GM12878 (cell line): ENCODE results near the gene CDR2L.

Source experiments
- ATF3 ChIP-seq: IDR thresholded peaks from 2 replicates; pipeline ENCODE4 v1.6.1; 2011; ENCODE audit warnings: low read depth, mild to moderate bottlenecking, low read length, moderate library complexity, borderline replicate concordance; ENCODE audit errors: extremely low read depth
- JUND ChIP-seq: IDR thresholded peaks from 2 replicates; pipeline ENCODE4 v1.6.1; 2012; ENCODE audit warnings: low read depth, mild to moderate bottlenecking, low read length, improper control_type of control experiment, moderate library complexity
- NFXL1 ChIP-seq: fragments of 450-650 bp; IDR thresholded peaks from 2 replicates; pipeline ENCODE4 v1.6.1; 2017; ENCODE audit warnings: antibody characterized with exemption, mild to moderate bottlenecking, borderline replicate concordance
- POLR2AphosphoS5 ChIP-seq: IDR thresholded peaks from 2 replicates; pipeline ENCODE4 v1.6.1; 2011; ENCODE audit warnings: mild to moderate bottlenecking, low read length, inconsistent platforms

- no peak for TF ChIP-seq POLR2AphosphoS5
- TF ChIP-seq ATF3 = no peak
- no peak for TF ChIP-seq JUND
- no peak for TF ChIP-seq NFXL1
These were observed 3.2 kb downstream of the CDR2L start for GRCh38 chr17:74990581-74991105.
